ENCODE data around the gene H2AZ2.
A peak's percentile ranks its signal among the peaks of the same experiment; 100 is the strongest.

The H2AZ2 gene

GRCh38 chr7:44847920-44848634 is at the start of gene H2AZ2:
TSS of gene H2AZ2 (minus strand) at chr7:44848087. CDS start at chr7:44847971, 116 bp downstream.
- Mint-ChIP-seq H3K27me3 (ENCODE audit: low read depth) (no peaks in the 10 kb centered on the region), H3K36me3 (ENCODE audit: low read depth) (no peaks in the 10 kb centered on the region), H3K4me3 (peak within 1 kb of the TSS; percentile 94 to 98 (median 97)), H3K9me3 (no peaks in the 10 kb centered on the region), H3K27ac (peak within 1 kb of the TSS; percentile 85 to 99 (median 98)), H3K4me1 (peaks cover 24% of the 10 kb centered on the region)
- peak in 2 of 3 experiments; percentile 15 to 23 for TF ChIP-seq CTCF (IDR thresholded peaks at IDR 0.05; ENCODE audit: unreplicated experiment in 3 of 3)

- no peaks in the 10 kb centered on the region for H3K27me3 Mint-ChIP-seq (ENCODE audit: low read depth)
- H3K36me3 Mint-ChIP-seq (ENCODE audit: low read depth) = no peaks in the 10 kb centered on the region
- peaks cover 38% of the 10 kb centered on the region for H3K4me1 Mint-ChIP-seq
- H3K9me3 Mint-ChIP-seq = no peaks in the 10 kb centered on the region
- no peak overlapping the region for H3K27ac Mint-ChIP-seq
- H3K4me3 Mint-ChIP-seq = no peak overlapping the region
- TF ChIP-seq CTCF (IDR thresholded peaks at IDR 0.05; ENCODE audit: unreplicated experiment in 3 of 3) = no peak
Observed at GRCh38 chr7:44897309-44897708, 49.4 kb upstream of the H2AZ2 start.

- Mint-ChIP-seq H3K4me3 (peak overlapping the region in 1 of 3 experiments; percentile 69), H3K27me3 (ENCODE audit: low read depth) (peaks cover 4% of the 10 kb centered on the region), H3K27ac (peak overlapping the region; percentile 58 to 87 (median 83)), H3K36me3 (ENCODE audit: low read depth) (no peaks in the 10 kb centered on the region), H3K4me1 (peaks cover 52% of the 10 kb centered on the region), H3K9me3 (no peaks in the 10 kb centered on the region)
- no peak for TF ChIP-seq CTCF (IDR thresholded peaks at IDR 0.05; ENCODE audit: unreplicated experiment in 3 of 3)
Observed at GRCh38 chr7:44894888-44895580, 47.1 kb upstream of the H2AZ2 start.

GRCh38 chr7:44893710-44894234 is 45.9 kb upstream of the H2AZ2 start:
- peaks cover 60% of the 10 kb centered on the region for H3K4me1 Mint-ChIP-seq
- H3K27ac Mint-ChIP-seq = peak overlapping the region in 1 of 3 experiments; percentile 28
- peak overlapping the region in 1 of 3 experiments; percentile 43 for H3K4me3 Mint-ChIP-seq
- no peaks in the 10 kb centered on the region for H3K9me3 Mint-ChIP-seq
- TF ChIP-seq CTCF (IDR thresholded peaks at IDR 0.05; ENCODE audit: unreplicated experiment in 3 of 3) = no peak
- peaks cover 4% of the 10 kb centered on the region for H3K27me3 Mint-ChIP-seq (ENCODE audit: low read depth)
- H3K36me3 Mint-ChIP-seq (ENCODE audit: low read depth) = no peaks in the 10 kb centered on the region

- TF ChIP-seq CTCF (IDR thresholded peaks at IDR 0.05; ENCODE audit: unreplicated experiment in 3 of 3) = no peak
- Mint-ChIP-seq H3K27ac (peak overlapping the region in 1 of 3 experiments; percentile 76), H3K9me3 (no peaks in the 10 kb centered on the region), H3K36me3 (ENCODE audit: low read depth) (no peaks in the 10 kb centered on the region), H3K27me3 (ENCODE audit: low read depth) (peaks cover 4% of the 10 kb centered on the region), H3K4me3 (peak overlapping the region in 2 of 3 experiments; percentile 23 to 63), H3K4me1 (peaks cover 67% of the 10 kb centered on the region)
Observed at GRCh38 chr7:44891791-44892190, 43.9 kb upstream of the H2AZ2 start.

All from nephron (organoid).